MM.1S (cell line): ENCODE results near the gene XCL2.

Source experiments
- DNase-seq: peaks from one replicate; pipeline ENCODE4 v3.0.0-alpha.2; 2015
- H2AFZ ChIP-seq: fragments of 300-600 bp; sonication (generic); 2 replicates; pipeline ENCODE4 v1.6.0; 2016; ENCODE audit warnings: antibody characterized with exemption, low read length
- H3F3A ChIP-seq: fragments of 300-600 bp; sonication (generic); 2 replicates; pipeline ENCODE4 v1.6.1; 2016; ENCODE audit warnings: mild to moderate bottlenecking, antibody characterized with exemption, low read length, moderate library complexity, mixed read lengths; ENCODE audit not compliant: insufficient read depth
- H3K27ac ChIP-seq: fragments of 300-600 bp; sonication (generic); 2 replicates; pipeline ENCODE4 v1.5.1; 2016; ENCODE audit warnings: mild to moderate bottlenecking, low read length
- H3K27me3 ChIP-seq: fragments of 300-600 bp; sonication (generic); replicated peaks from 2 replicates; pipeline ENCODE4 v1.6.0; 2016; ENCODE audit warnings: low read length; ENCODE audit not compliant: insufficient read depth
- H3K36me3 ChIP-seq: fragments of 300-600 bp; sonication (generic); replicated peaks from 2 replicates; pipeline ENCODE4 v1.6.1; 2016; ENCODE audit warnings: mild to moderate bottlenecking, low read length, mixed read lengths; ENCODE audit not compliant: insufficient read depth
- H3K4me1 ChIP-seq: fragments of 300-600 bp; sonication (generic); 2 replicates; pipeline ENCODE4 v1.6.1; 2016; ENCODE audit warnings: low read length, mixed read lengths
- H3K4me2 ChIP-seq: fragments of 300-600 bp; sonication (generic); 2 replicates; pipeline ENCODE4 v1.6.0; 2016; ENCODE audit warnings: low read depth, low read length
- H3K4me3 ChIP-seq: fragments of 300-600 bp; sonication (generic); 2 replicates; pipeline ENCODE4 v1.5.1; 2016; ENCODE audit warnings: low read length, mixed read lengths
- H3K79me2 ChIP-seq: fragments of 300-600 bp; sonication (generic); 2 replicates; pipeline ENCODE4 v1.6.1; 2016; ENCODE audit warnings: mixed run types, low read length, mixed read lengths
- H3K9ac ChIP-seq: fragments of 300-600 bp; sonication (generic); 2 replicates; pipeline ENCODE4 v1.6.1; 2016; ENCODE audit warnings: low read length, mixed read lengths
- H3K9me2 ChIP-seq: fragments of 300-600 bp; sonication (generic); replicated peaks from 2 replicates; pipeline ENCODE4 v1.6.1; 2016; ENCODE audit warnings: mild to moderate bottlenecking, low read length, mixed read lengths; ENCODE audit not compliant: insufficient read depth
- H3K9me3 ChIP-seq: fragments of 300-600 bp; sonication (generic); replicated peaks from 2 replicates; pipeline ENCODE4 v1.6.1; 2016; ENCODE audit warnings: mild to moderate bottlenecking, low read length, mixed read lengths; ENCODE audit not compliant: insufficient read depth
- H4K20me1 ChIP-seq: fragments of 300-600 bp; sonication (generic); 2 replicates; pipeline ENCODE4 v1.6.1; 2016; ENCODE audit warnings: mild to moderate bottlenecking, low read length, moderate library complexity, mixed read lengths; ENCODE audit not compliant: insufficient read depth
- EZH2 ChIP-seq: fragments of 300-600 bp; sonication (generic); optimal IDR thresholded peaks from 2 replicates; pipeline ENCODE3; 2017; ENCODE audit warnings: low read depth, mild to moderate bottlenecking, antibody characterized with exemption, low read length, mixed read lengths
- EZH2phosphoT487 ChIP-seq: fragments of 300-600 bp; sonication (generic); IDR thresholded peaks from 2 replicates; pipeline ENCODE4 v1.6.1; 2018; ENCODE audit warnings: antibody characterized with exemption, low read length
- TF ChIP-seq, protein P1 (sequence below): fragments of 300-600 bp; sonication (generic); IDR thresholded peaks from 2 replicates; pipeline ENCODE4 v1.5.1; 2016; ENCODE audit warnings: antibody characterized with exemption, low read length, mixed read lengths

The XCL2 gene

DNA sequence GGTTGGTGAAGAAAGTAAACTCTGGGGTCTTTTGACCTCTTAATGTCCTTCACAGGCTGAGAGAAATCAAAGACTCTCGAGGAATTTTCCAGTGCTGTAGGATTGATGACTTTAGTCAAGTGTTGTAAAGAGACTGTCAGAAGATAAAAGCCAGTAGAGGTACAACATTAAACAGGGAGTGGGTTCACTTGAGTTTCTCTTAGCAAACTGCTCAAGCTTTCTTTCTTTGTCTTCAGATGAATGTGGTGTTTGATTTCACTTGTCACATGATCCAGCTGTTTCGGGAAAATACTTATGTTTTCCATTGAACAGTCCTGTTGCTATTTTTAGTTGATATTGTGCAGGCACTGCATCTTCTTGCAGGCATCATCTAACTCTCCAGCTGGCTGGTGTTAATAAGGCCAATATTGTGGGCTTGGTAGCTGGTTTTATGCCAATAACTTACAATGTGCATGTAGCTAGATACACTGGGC lies 45.6 kb downstream of the XCL2 start:
- Histone ChIP-seq H4K20me1 (no peaks in the 10 kb centered on the region), H3K9me2 (no peaks in the 10 kb centered on the region), H3K4me2 (no peak overlapping the region), H3K79me2 (no peaks in the 10 kb centered on the region), H3K9ac (no peak overlapping the region), H3K4me3 (no peak overlapping the region), H3K4me1 (no peaks in the 10 kb centered on the region), H3K36me3 (no peaks in the 10 kb centered on the region), H2AFZ (no peak overlapping the region), H3K9me3 (no peaks in the 10 kb centered on the region), H3K27ac (no peak overlapping the region), H3K27me3 (no peaks in the 10 kb centered on the region), H3F3A (no peaks in the 10 kb centered on the region)
- no peak for DNase-seq
- TF ChIP-seq EZH2 (no peak), EZH2phosphoT487 (no peak)
- TF ChIP-seq, protein P1, sequence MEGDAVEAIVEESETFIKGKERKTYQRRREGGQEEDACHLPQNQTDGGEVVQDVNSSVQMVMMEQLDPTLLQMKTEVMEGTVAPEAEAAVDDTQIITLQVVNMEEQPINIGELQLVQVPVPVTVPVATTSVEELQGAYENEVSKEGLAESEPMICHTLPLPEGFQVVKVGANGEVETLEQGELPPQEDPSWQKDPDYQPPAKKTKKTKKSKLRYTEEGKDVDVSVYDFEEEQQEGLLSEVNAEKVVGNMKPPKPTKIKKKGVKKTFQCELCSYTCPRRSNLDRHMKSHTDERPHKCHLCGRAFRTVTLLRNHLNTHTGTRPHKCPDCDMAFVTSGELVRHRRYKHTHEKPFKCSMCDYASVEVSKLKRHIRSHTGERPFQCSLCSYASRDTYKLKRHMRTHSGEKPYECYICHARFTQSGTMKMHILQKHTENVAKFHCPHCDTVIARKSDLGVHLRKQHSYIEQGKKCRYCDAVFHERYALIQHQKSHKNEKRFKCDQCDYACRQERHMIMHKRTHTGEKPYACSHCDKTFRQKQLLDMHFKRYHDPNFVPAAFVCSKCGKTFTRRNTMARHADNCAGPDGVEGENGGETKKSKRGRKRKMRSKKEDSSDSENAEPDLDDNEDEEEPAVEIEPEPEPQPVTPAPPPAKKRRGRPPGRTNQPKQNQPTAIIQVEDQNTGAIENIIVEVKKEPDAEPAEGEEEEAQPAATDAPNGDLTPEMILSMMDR: no peak

DNA sequence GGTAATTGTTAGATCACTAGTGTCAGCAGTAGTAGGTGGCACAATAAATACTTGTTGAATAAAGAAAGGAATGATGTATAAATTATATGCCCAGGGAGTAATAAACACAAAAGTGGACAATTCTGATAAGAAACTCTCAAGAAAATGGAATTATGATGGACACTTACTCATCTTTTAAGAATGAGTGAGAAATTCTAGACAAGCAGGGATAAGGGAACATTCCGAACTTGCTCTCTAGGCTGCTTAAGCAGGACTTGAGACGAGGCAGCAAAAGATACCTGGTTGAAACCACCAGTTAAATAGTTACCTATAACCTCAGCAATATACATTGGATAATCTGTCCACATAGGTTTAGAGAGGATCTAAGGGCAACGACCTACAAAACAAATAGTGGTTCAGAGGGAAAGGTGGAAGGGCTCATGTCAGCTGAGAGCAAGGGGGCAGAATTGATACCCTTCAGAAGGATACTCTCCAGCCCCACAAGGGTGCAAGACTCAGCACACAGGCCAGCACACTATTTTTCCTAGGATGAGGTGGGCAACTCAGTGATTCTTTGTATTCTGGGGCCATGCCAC lies 46.3 kb downstream of the XCL2 start:
- H3K36me3 ChIP-seq: no peaks in the 10 kb centered on the region
- H4K20me1 ChIP-seq: no peaks in the 10 kb centered on the region
- no peak overlapping the region for H2AFZ ChIP-seq
- no peaks in the 10 kb centered on the region for H3K9me3 ChIP-seq
- no peaks in the 10 kb centered on the region for H3K27me3 ChIP-seq
- no peaks in the 10 kb centered on the region for H3K4me1 ChIP-seq
- H3K27ac ChIP-seq: no peak overlapping the region
- H3K9me2 ChIP-seq: no peaks in the 10 kb centered on the region
- TF ChIP-seq EZH2phosphoT487: no peak
- no peak for DNase-seq
- H3F3A ChIP-seq: no peaks in the 10 kb centered on the region
- H3K4me2 ChIP-seq: no peak overlapping the region
- H3K4me3 ChIP-seq: no peak overlapping the region
- H3K79me2 ChIP-seq: no peaks in the 10 kb centered on the region
- no peak overlapping the region for H3K9ac ChIP-seq

DNA sequence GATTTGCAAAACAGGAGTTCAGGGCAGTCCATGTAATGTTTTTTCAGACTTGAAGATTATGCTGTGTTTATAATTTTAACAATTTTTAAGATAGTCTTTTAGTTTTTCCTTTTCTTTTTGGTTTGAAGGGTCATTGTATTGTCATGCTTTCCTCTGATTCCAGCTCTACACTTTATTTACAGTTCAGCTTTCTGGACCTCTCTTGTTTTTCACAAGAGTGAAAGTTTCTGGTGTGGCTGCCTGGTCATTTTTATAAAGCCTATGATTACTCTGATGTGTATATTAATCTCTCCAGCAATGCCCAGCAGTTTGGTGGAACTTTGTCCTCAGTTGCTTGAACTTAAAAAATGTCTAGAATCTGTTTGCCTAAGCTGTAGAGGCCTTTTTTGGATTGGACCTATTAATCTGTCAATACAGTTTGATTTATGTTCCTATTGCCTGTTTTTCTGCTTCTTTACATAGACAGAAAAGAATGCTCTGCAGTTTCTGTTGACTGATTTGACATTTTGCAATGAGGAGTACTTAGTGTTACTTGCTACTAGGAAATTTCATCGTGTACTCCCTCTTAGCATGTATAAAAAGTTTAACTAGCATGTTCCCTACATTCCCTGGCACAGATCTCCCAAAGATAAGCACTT lies 52.2 kb downstream of the XCL2 start:
- no peaks in the 10 kb centered on the region for H3F3A ChIP-seq

More for the DNA sequence above, 52.2 kb downstream of the XCL2 start:
- H3K9ac ChIP-seq: no peak overlapping the region
- DNase-seq: no peak
- H3K27me3 ChIP-seq: no peaks in the 10 kb centered on the region
- H3K4me3 ChIP-seq: no peak overlapping the region
- H4K20me1 ChIP-seq: no peaks in the 10 kb centered on the region
- H3K4me1 ChIP-seq: no peaks in the 10 kb centered on the region
- no peaks in the 10 kb centered on the region for H3K79me2 ChIP-seq
- no peak overlapping the region for H3K27ac ChIP-seq
- H3K9me3 ChIP-seq: no peaks in the 10 kb centered on the region
- TF ChIP-seq EZH2 (no peak), EZH2phosphoT487 (no peak)
- TF ChIP-seq, protein P1: no peak
- H3K36me3 ChIP-seq: no peaks in the 10 kb centered on the region
- H3K4me2 ChIP-seq: no peak overlapping the region
- no peaks in the 10 kb centered on the region for H3K9me2 ChIP-seq
- no peak overlapping the region for H2AFZ ChIP-seq
